Peyer's patch (tissue), 4 donors: ENCODE results near the gene LTBP3.

Experiments
- POLR2A ChIP-seq, 2 donors: fragments of 450-650 bp; IDR thresholded peaks; one replicate each; pipeline ENCODE4 v1.5.1; 2017; ENCODE audit warnings: antibody characterized with exemption in 2 of 2, mild to moderate bottlenecking in 2 of 2, moderate library complexity in 2 of 2
- TF ChIP-seq, protein P1 (sequence below), 6 experiments: fragments of 450-650 bp in 4 of 6; fragments of 200-600 bp in 2 of 6; sonication (generic) in 1 of 6; IDR thresholded peaks; one replicate each; pipeline ENCODE4 v1.5.1; 2017 to 2019; ENCODE audit warnings: antibody characterized with exemption in 6 of 6, mild to moderate bottlenecking in 3 of 6, moderate library complexity in 1 of 6

DNA sequence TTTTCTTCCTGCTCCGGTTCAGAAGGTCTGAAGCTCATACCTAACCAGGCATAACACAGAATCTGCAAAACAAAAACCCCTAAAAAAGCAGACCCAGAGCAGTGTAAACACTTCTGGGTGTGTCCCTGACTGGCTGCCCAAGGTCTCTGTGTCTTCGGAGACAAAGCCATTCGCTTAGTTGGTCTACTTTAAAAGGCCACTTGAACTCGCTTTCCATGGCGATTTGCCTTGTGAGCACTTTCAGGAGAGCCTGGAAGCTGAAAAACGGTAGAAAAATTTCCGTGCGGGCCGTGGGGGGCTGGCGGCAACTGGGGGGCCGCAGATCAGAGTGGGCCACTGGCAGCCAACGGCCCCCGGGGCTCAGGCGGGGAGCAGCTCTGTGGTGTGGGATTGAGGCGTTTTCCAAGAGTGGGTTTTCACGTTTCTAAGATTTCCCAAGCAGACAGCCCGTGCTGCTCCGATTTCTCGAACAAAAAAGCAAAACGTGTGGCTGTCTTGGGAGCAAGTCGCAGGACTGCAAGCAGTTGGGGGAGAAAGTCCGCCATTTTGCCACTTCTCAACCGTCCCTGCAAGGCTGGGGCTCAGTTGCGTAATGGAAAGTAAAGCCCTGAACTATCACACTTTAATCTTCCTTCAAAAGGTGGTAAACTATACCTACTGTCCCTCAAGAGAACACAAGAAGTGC lies 60.0 kb downstream of the LTBP3 start:
- TF ChIP-seq, protein P1, sequence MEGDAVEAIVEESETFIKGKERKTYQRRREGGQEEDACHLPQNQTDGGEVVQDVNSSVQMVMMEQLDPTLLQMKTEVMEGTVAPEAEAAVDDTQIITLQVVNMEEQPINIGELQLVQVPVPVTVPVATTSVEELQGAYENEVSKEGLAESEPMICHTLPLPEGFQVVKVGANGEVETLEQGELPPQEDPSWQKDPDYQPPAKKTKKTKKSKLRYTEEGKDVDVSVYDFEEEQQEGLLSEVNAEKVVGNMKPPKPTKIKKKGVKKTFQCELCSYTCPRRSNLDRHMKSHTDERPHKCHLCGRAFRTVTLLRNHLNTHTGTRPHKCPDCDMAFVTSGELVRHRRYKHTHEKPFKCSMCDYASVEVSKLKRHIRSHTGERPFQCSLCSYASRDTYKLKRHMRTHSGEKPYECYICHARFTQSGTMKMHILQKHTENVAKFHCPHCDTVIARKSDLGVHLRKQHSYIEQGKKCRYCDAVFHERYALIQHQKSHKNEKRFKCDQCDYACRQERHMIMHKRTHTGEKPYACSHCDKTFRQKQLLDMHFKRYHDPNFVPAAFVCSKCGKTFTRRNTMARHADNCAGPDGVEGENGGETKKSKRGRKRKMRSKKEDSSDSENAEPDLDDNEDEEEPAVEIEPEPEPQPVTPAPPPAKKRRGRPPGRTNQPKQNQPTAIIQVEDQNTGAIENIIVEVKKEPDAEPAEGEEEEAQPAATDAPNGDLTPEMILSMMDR (IDR thresholded peaks at IDR 0.05), result no peak
- TF ChIP-seq POLR2A (IDR thresholded peaks at IDR 0.05), result no peak
